DOHH2 (cell line): ENCODE results near the gene CHRNA9.

ENCODE experiments used
- H3F3A ChIP-seq: fragments of 200-600 bp; sonication (generic), shearing (Covaris generic); 2 replicates; pipeline ENCODE4 v1.6.0; 2016; ENCODE audit warnings: antibody characterized with exemption, mild to moderate bottlenecking; ENCODE audit not compliant: control insufficient read depth, insufficient read depth
- H3K27ac ChIP-seq: fragments of 200-600 bp; sonication (generic); 2 replicates; pipeline ENCODE4 v1.5.1; 2014; ENCODE audit warnings: low read depth, mild to moderate bottlenecking, low read length, moderate library complexity
- H3K27me3 ChIP-seq: fragments of 200-600 bp; sonication (generic); 2 replicates; pipeline ENCODE4 v1.6.1; 2014; ENCODE audit warnings: mild to moderate bottlenecking, low read length, mixed read lengths; ENCODE audit not compliant: control insufficient read depth
- H3K36me3 ChIP-seq: fragments of 200-600 bp; sonication (generic); 2 replicates; pipeline ENCODE4 v1.6.1; 2014; ENCODE audit warnings: mild to moderate bottlenecking, low read length, moderate library complexity, mixed read lengths; ENCODE audit not compliant: control insufficient read depth
- H3K4me1 ChIP-seq: fragments of 200-600 bp; sonication (generic); 2 replicates; pipeline ENCODE4 v1.6.1; 2014; ENCODE audit warnings: mild to moderate bottlenecking, low read length, mixed read lengths; ENCODE audit not compliant: control insufficient read depth
- H3K4me2 ChIP-seq: fragments of 200-600 bp; sonication (generic); 2 replicates; pipeline ENCODE4 v1.6.0; 2014; ENCODE audit warnings: mild to moderate bottlenecking, low read length, moderate library complexity
- H3K4me3 ChIP-seq: fragments of 200-600 bp; sonication (generic); 2 replicates; pipeline ENCODE4 v1.5.1; 2014; ENCODE audit warnings: mild to moderate bottlenecking, low read length, mixed read lengths
- H3K79me2 ChIP-seq: fragments of 200-600 bp; sonication (generic); 2 replicates; pipeline ENCODE4 v1.6.1; 2014; ENCODE audit warnings: mild to moderate bottlenecking, low read length, mixed read lengths; ENCODE audit not compliant: control insufficient read depth
- H3K9me2 ChIP-seq: fragments of 200-600 bp; sonication (generic); replicated peaks from 2 replicates; pipeline ENCODE4 v1.6.1; 2014; ENCODE audit warnings: mild to moderate bottlenecking, low read length, mixed read lengths; ENCODE audit not compliant: control insufficient read depth
- H3K9me3 ChIP-seq: fragments of 200-600 bp; sonication (generic); 2 replicates; pipeline ENCODE4 v1.6.1; 2014; ENCODE audit warnings: antibody characterized with exemption, low read length, mixed read lengths; ENCODE audit not compliant: control insufficient read depth, insufficient read depth
- H4K20me1 ChIP-seq: fragments of 200-600 bp; sonication (generic); 2 replicates; pipeline ENCODE4 v1.6.0; 2014; ENCODE audit warnings: low read depth, mild to moderate bottlenecking, antibody characterized with exemption, low read length, moderate library complexity; ENCODE audit not compliant: control insufficient read depth, insufficient read depth
- CTCF ChIP-seq: fragments of 200-600 bp; sonication (generic); IDR thresholded peaks from one replicate; pipeline ENCODE4 v1.5.1; 2014; ENCODE audit warnings: antibody characterized with exemption, mild to moderate bottlenecking, low read depth, low read length; ENCODE audit not compliant: poor library complexity, severe bottlenecking
- EZH2phosphoT487 ChIP-seq: fragments of 200-600 bp; sonication (generic); IDR thresholded peaks from 2 replicates; pipeline ENCODE4 v1.6.1; 2017; ENCODE audit warnings: borderline replicate concordance, mild to moderate bottlenecking, antibody characterized with exemption, low read length, moderate library complexity, mixed read lengths

The CHRNA9 gene

GRCh38 chr4:40331961-40332360 lies 3.2 kb upstream of the CHRNA9 start:
- no peaks in the 10 kb centered on the region for H3F3A ChIP-seq
- H3K79me2 ChIP-seq: no peaks in the 10 kb centered on the region
- H3K4me1 ChIP-seq: peaks cover 8% of the 10 kb centered on the region
- no peak overlapping the region for H3K4me2 ChIP-seq
- H3K27ac ChIP-seq: no peak overlapping the region
- no peaks in the 10 kb centered on the region for H3K9me2 ChIP-seq
- H4K20me1 ChIP-seq: no peaks in the 10 kb centered on the region
- no peaks in the 10 kb centered on the region for H3K9me3 ChIP-seq
- H3K4me3 ChIP-seq: no peak overlapping the region
- peaks cover 18% of the 10 kb centered on the region for H3K27me3 ChIP-seq
- TF ChIP-seq CTCF (no peak), EZH2phosphoT487 (no peak)
- no peaks in the 10 kb centered on the region for H3K36me3 ChIP-seq

- H3K36me3 ChIP-seq: no peaks in the 10 kb centered on the region
- no peak overlapping the region for H3K4me2 ChIP-seq
- no peaks in the 10 kb centered on the region for H3K9me2 ChIP-seq
- no peaks in the 10 kb centered on the region for H3K79me2 ChIP-seq
- no peak overlapping the region for H3K4me3 ChIP-seq
- peaks cover 15% of the 10 kb centered on the region for H3K27me3 ChIP-seq
- no peaks in the 10 kb centered on the region for H4K20me1 ChIP-seq
- no peaks in the 10 kb centered on the region for H3K4me1 ChIP-seq
- TF ChIP-seq CTCF: no peak
- no peak for TF ChIP-seq EZH2phosphoT487
- H3K27ac ChIP-seq: no peak overlapping the region
- H3K9me3 ChIP-seq: no peaks in the 10 kb centered on the region
- no peaks in the 10 kb centered on the region for H3F3A ChIP-seq
Observed at GRCh38 chr4:40333921-40334352, 1.2 kb upstream of the CHRNA9 start.

- no peaks in the 10 kb centered on the region for H3K79me2 ChIP-seq
- H3K4me3 ChIP-seq: no peak overlapping the region
- TF ChIP-seq CTCF (no peak), EZH2phosphoT487 (no peak)
- H3K4me1 ChIP-seq: no peaks in the 10 kb centered on the region
- H3K36me3 ChIP-seq: no peaks in the 10 kb centered on the region
- no peak overlapping the region for H3K4me2 ChIP-seq
- no peaks in the 10 kb centered on the region for H3F3A ChIP-seq
- H3K27ac ChIP-seq: no peak overlapping the region
- peaks cover 21% of the 10 kb centered on the region; the same call in 1 of the 2 replicates for H3K27me3 ChIP-seq
- no peaks in the 10 kb centered on the region for H3K9me2 ChIP-seq
- H4K20me1 ChIP-seq: no peaks in the 10 kb centered on the region
- H3K9me3 ChIP-seq: no peaks in the 10 kb centered on the region
Observed at GRCh38 chr4:40335525-40335894, 377 bp downstream of the CHRNA9 start.

GRCh38 chr4:40337051-40337450 lies 1.9 kb downstream of the CHRNA9 start:
- no peaks in the 10 kb centered on the region for H3K9me3 ChIP-seq
- H3K79me2 ChIP-seq: no peaks in the 10 kb centered on the region
- H3K4me2 ChIP-seq: no peak overlapping the region
- H3K4me3 ChIP-seq: no peak overlapping the region
- H3F3A ChIP-seq: no peaks in the 10 kb centered on the region
- H4K20me1 ChIP-seq: no peaks in the 10 kb centered on the region
- no peak for TF ChIP-seq EZH2phosphoT487
- TF ChIP-seq CTCF: no peak
- no peaks in the 10 kb centered on the region for H3K4me1 ChIP-seq
- H3K36me3 ChIP-seq: no peaks in the 10 kb centered on the region
- H3K27me3 ChIP-seq: peaks cover 17% of the 10 kb centered on the region; the same call in 1 of the 2 replicates
- H3K27ac ChIP-seq: no peak overlapping the region
- H3K9me2 ChIP-seq: no peaks in the 10 kb centered on the region
